ENCODE results near the gene SPECC1L.

The SPECC1L gene

DNA sequence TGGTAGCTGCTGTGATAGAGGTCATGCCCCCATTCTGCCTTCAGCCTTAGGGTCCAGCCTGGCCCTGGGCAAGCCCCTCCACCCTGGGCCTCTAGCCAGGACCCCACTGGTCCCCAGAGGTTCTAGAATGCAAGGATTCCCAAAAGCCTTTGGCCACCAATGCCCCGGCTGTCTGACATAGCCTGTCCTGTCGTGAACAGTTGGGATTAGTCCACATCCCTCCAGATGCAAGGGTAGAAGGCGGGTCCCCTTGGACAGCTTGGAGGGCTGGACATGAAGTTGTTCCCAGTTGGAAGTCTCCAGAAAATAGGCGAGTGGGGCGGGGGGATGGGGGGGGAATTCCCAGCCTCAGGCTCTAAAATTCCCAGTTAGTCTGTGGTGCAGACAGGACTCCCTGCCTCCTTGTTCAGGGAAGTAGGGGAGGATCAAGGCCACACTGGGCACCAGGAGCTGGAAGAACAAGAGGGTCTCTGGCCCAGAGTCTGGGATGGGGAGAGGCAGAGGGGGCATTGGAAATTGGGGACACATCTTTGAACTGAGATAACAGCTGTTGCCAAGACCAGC lies 151.6 kb downstream of the SPECC1L start:
- peak overlapping the region; percentile 30 to 60 for H3K4me3 Mint-ChIP-seq
- peaks cover 9% of the 10 kb centered on the region for H3K27me3 Mint-ChIP-seq
- DNase-seq (no peak), ATAC-seq (no peak)
- peak overlapping the region in 1 of 2 donors; percentile 95 for H3K27ac Mint-ChIP-seq
- H3K4me1 Mint-ChIP-seq: peaks cover 46% of the 10 kb centered on the region
- H3K9me3 Mint-ChIP-seq: no peaks in the 10 kb centered on the region

DNA sequence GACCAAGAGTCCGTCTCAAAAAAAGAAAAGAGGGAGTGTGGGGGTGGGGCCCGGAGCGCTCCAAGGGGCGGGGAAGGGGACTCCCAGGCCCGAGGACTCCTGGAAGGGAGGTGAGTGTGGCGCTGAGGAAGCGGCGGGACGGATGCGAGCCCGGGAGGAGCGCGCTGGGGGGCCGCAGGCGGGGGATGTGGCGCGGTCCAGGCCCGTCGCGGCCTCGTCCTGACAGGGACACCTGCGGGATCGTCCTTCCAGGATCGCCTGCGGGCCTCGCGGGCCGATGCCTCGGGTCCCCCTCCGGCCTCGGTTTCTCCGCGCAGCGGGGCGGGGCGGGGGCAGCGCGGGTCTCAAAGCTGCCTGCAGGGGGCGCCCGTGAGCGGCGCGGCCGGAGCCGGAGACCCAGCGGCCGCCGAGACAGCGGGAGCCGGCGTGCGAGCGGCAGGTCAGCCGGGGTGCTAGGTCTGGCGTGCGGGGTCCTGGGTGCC lies 152.9 kb downstream of the SPECC1L start:
- Mint-ChIP-seq H3K4me1 (peaks cover 54% of the 10 kb centered on the region), H3K9me3 (no peaks in the 10 kb centered on the region), H3K27me3 (peaks cover 9% of the 10 kb centered on the region), H3K4me3 (peak overlapping the region; percentile 91 to 94), H3K27ac (peak overlapping the region; percentile 59 to 76)
- ATAC-seq (peak; percentile 29), DNase-seq (peak; percentile 67 to 75)

DNA sequence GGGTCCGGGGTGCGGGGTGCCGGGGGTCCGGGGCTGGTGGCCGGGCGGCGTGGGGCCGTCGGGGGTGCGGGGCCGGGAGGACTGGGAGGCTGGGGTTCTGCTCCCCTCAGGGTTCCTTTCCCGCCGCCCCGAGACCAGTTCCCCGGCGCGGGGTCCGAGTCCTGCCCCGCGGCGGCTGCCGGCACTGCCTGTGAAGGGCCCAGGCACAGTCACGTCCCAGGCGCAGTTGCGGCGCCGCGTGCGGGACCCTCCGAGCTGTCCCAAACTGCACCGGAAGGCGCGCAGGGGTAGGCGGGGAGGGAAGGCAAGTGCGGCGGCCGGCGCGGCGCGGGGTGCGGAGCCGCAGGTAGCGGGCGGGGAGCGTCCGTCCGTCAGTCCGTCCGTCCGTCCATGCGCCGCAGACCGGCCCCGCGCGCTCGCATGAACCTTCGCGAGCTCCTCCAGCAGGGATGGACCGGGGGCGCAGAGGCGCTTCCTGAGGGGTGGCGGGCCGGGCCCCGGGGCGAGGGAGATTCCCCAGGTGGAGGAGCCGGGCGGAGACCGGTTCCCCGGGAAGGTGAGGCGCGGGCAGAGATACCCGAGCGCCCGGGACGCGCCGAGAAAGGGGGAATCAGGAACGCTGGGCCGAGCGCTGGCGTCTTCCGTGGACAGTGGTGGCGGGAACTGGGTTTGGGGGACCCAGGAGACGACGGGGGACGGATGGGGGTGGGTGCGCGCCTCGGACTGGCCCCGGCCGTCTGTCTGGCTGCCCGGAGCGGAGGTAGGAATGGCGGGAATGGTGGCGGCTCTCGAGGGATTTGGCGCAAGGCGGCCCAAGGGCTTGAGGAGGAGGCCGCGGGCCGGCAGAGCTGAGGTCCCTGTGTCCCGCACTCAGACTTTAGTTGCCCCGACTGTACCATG lies 153.6 kb downstream of the SPECC1L start:
- Mint-ChIP-seq H3K27me3 (peaks cover 9% of the 10 kb centered on the region), H3K4me1 (peaks cover 61% of the 10 kb centered on the region), H3K9me3 (no peaks in the 10 kb centered on the region), H3K27ac (peak overlapping the region; percentile 9 to 19), H3K4me3 (peak overlapping the region; percentile 91 to 94)
- peak; percentile 21 for ATAC-seq
- peak; percentile 51 to 57 for DNase-seq

- ATAC-seq: no peak
- peaks cover 9% of the 10 kb centered on the region for H3K27me3 Mint-ChIP-seq
- peaks cover 70% of the 10 kb centered on the region for H3K4me1 Mint-ChIP-seq
- DNase-seq: no peak
- peak overlapping the region in 1 of 2 donors; percentile 17 for H3K27ac Mint-ChIP-seq
- peak overlapping the region; percentile 91 to 94 for H3K4me3 Mint-ChIP-seq
- H3K9me3 Mint-ChIP-seq: no peaks in the 10 kb centered on the region
Measured at GRCh38 chr22:24424901-24425775, 154.5 kb downstream of the SPECC1L start.

- Mint-ChIP-seq H3K27ac (peak overlapping the region; percentile 35 to 97), H3K9me3 (no peaks in the 10 kb centered on the region), H3K27me3 (peaks cover 9% of the 10 kb centered on the region), H3K4me3 (peak overlapping the region; percentile 91 to 94), H3K4me1 (peaks cover 77% of the 10 kb centered on the region)
- DNase-seq: no peak
- ATAC-seq: no peak
Measured at GRCh38 chr22:24426436-24426835, 155.8 kb downstream of the SPECC1L start.

- ATAC-seq (peak; percentile 1), DNase-seq (peak in 1 of 2 donors; percentile 54)
- H3K27me3 Mint-ChIP-seq: peaks cover 9% of the 10 kb centered on the region
- peak overlapping the region; percentile 91 to 94 for H3K4me3 Mint-ChIP-seq
- peak overlapping the region; percentile 96 to 97 for H3K27ac Mint-ChIP-seq
- H3K4me1 Mint-ChIP-seq: peaks cover 79% of the 10 kb centered on the region
- no peaks in the 10 kb centered on the region for H3K9me3 Mint-ChIP-seq
Measured at GRCh38 chr22:24426851-24427499, 156.3 kb downstream of the SPECC1L start.

- Mint-ChIP-seq H3K27ac (peak within 1 kb of the TSS; percentile 96 to 97), H3K27me3 (peaks cover 2% of the 10 kb centered on the region), H3K4me3 (peak within 1 kb of the TSS; percentile 91 to 94), H3K4me1 (peaks cover 79% of the 10 kb centered on the region), H3K9me3 (no peaks in the 10 kb centered on the region)
- ATAC-seq (peak; percentile 79), DNase-seq (peak; percentile 79 to 84)
Measured at GRCh38 chr22:24427500-24428164, 157.0 kb downstream of the SPECC1L start, which contains the start of gene ADORA2A. TSS of gene ADORA2A (plus strand) at chr22:24427599. CDS start at chr22:24433405, 5,806 bp downstream.

- no peaks in the 10 kb centered on the region for H3K9me3 Mint-ChIP-seq
- H3K27ac Mint-ChIP-seq: peak overlapping the region; percentile 96 to 97
- H3K27me3 Mint-ChIP-seq: no peaks in the 10 kb centered on the region
- DNase-seq: no peak
- H3K4me1 Mint-ChIP-seq: peaks cover 90% of the 10 kb centered on the region
- H3K4me3 Mint-ChIP-seq: peak overlapping the region; percentile 91 to 94
- peak; percentile 0 for ATAC-seq
Measured at GRCh38 chr22:24428751-24429410, 158.2 kb downstream of the SPECC1L start.

DNA sequence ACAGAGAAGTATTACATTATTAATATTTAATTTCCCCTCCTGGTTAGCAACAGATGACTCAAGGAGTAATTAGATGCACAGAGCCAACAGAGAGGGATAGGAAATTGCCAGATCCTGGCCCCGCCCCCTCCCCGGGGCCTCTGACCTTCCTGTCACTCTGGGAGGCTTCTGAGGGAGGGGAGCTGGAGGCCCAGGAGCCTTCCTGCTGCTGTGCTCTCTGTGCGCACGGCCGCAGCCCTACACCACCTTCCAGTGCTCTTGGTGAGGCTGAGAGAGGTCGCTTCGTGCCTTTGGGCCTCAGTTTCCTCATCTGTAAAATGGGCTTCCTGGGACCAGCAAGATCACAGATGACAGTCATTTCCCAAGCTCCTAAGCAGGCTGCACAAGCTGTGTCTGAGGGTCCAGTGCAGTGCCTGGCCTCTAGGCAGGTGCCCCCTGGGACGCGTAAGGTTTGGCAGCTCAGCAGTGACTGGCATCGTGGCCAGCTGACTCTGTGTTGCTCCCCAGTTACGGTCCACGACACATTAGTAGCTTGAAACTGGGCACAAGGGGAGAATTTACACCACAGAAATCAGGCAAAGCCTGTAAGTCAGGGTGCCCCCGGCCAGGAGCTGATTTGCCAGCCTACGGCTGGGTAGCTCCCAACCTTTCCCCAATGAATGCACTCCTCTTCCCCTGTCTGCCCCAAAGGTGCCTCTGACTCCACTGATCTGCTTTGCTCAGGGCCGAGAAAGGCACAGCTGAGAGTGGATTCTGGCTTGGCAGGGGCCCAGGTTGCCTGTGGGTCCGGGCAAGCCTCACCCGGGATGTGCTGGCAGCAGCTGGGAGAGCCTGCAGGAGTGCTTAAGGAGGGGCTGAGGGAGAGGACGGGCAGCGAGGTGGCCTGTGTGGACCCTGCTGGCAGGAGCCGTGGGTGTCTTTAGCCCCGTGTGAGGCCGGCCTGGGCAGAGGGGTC lies 159.1 kb downstream of the SPECC1L start:
- H3K27ac Mint-ChIP-seq: peak overlapping the region in 1 of 2 donors; percentile 96
- no peaks in the 10 kb centered on the region for H3K27me3 Mint-ChIP-seq
- ATAC-seq (peak; percentile 22), DNase-seq (peak; percentile 44 to 83)
- H3K4me1 Mint-ChIP-seq: peaks cover 94% of the 10 kb centered on the region
- H3K4me3 Mint-ChIP-seq: peak overlapping the region; percentile 91 to 94
- H3K9me3 Mint-ChIP-seq: no peaks in the 10 kb centered on the region

DNA sequence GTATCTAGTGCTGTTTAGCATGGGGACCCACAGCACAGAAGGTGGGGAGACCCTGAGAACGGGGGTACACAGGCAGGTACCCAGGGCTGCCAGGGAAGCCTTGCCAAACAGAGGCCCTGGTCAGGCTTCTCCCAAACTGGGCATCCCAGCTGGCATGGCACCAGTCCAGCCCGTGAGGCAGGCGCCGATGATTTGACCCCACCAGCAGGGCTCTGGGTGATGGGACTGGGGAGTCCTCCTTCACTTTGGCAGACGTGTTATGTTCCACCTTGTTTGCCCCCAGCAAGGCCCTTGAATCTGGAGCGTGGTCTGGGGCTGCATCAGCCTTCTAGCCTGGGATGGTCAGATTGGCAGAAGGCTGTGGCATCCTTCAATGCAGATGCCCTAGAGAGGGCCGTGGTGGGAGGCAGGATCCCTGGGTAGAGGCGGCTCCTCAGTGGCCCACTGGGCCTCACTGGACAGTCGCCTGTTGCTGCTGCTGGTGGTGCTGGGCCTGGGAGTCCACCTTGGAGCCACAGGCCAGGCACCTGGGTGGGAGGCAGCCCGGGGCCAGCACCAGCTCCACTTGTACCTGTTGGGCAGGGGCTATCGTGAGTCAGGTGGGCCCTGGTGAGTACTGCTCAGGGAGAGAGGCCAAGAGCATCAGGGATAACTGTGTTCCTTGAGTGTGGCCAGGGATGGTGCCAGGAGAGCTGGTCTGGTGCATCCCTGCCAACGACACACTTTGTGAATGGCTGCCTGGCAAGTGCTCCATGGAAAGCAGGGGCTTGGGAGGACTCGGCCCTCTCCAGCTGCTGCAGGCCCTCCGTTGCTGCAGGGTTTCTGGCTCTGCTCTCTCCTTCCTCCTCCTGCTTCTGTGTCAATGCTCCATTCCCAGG lies 160.0 kb downstream of the SPECC1L start:
- no peaks in the 10 kb centered on the region for H3K27me3 Mint-ChIP-seq
- H3K9me3 Mint-ChIP-seq: no peaks in the 10 kb centered on the region
- ATAC-seq (no peak), DNase-seq (no peak)
- H3K4me1 Mint-ChIP-seq: peaks cover 94% of the 10 kb centered on the region
- peak overlapping the region; percentile 92 to 95 for H3K27ac Mint-ChIP-seq
- peak overlapping the region; percentile 91 to 94 for H3K4me3 Mint-ChIP-seq

DNA sequence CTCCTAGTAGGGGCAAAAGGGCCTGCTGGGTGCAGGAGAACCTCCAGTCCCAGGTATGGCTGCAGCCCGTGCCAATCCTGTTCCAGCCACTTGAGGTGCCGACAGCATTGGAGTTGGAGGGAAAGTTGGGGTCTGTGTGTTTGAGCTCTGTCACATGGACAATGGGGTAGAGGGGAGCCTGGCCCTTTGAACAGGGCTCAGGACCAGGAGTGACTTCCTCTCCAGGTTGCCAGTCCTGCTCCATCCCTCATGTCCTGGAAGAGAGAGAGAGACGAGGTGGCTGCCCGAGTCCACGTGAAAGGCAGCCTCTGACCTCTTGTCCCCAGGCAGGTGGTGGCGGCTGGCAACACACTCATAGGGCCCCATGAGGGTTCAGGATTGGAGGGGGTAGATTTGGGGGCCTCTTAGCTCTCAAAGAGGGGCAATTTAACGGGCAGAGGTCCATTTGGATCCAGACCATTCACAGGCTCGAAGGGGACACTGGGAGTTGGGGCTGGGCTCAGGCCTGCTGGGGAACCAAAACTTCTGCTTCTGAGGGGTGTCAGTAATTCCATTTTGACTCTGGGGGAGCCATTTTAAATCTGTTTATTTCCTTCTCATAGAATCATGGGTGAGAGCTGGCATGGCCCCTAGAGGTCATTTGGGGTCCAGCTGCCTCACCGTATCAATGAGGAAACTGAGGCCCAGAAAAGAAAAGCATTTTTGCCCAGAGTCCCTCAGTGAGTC lies 160.8 kb downstream of the SPECC1L start:
- DNase-seq: no peak
- Mint-ChIP-seq H3K27ac (peak overlapping the region; percentile 93 to 95), H3K4me3 (peak overlapping the region; percentile 70 to 91), H3K27me3 (no peaks in the 10 kb centered on the region), H3K9me3 (no peaks in the 10 kb centered on the region), H3K4me1 (peaks cover 94% of the 10 kb centered on the region)
- no peak for ATAC-seq
